Mammary epithelial cell (primary cell): ENCODE data around the gene NKX2-2.

Experiments used
- CTCF ChIP-seq, 2 donors: IDR thresholded peaks in 1 of 2; conservative IDR thresholded peaks in 1 of 2; 2 replicates each; pipeline ENCODE4 v1.5.1; 2011 to 2012; ENCODE audit warnings: inconsistent platforms in 2 of 2, low read length in 2 of 2, mild to moderate bottlenecking in 2 of 2, control low read depth in 1 of 2, low read depth in 1 of 2; ENCODE audit not compliant: insufficient read depth in 1 of 2; ENCODE audit errors: extremely low read depth in 1 of 2
- EZH2 ChIP-seq: IDR thresholded peaks from 2 replicates; pipeline ENCODE4 v1.6.1; 2012; ENCODE audit warnings: low read length, inconsistent platforms, borderline replicate concordance

DNA sequence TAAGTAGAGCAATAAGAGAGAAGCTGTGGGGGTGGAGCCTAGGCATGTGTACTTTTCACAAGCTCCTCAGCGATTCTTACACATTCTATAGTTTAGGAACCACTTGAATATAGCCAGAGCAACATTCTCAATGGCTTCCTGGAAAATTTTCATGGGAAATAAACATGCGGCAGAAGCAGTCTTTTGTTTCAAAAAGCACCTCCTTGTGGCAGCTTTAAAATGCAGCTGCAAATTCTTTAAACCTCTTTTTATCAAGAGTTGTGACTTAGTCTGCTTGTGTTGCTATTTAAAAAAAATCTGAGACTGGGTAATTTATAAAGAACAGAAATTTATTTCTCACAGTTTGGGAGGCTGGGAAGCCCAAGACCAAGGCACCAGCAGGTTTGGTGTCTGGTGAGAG lies 23.8 kb downstream of the NKX2-2 start:
- TF ChIP-seq CTCF (conservative IDR thresholded peaks at IDR 0.05 in 1 of 2, IDR thresholded peaks at IDR 0.05 in 1 of 2; ENCODE audit: extremely low read depth in 1 of 2, insufficient read depth in 1 of 2, low read depth in 1 of 2, low read length in 2 of 2) = peak in 1 of 2 donors; percentile 37
- TF ChIP-seq EZH2 = no peak
